PC-9 (cell line): ENCODE results near the gene KLRC2.

Experiments used
- CTCF ChIP-seq: fragments of 200-600 bp; sonication (generic); conservative IDR thresholded peaks from 2 replicates; pipeline ENCODE4 v1.6.1; 2017; ENCODE audit warnings: mixed run types, antibody characterized with exemption, mild to moderate bottlenecking, moderate library complexity
- EZH2 ChIP-seq: fragments of 200-600 bp; sonication (generic); IDR thresholded peaks from 2 replicates; pipeline ENCODE4 v1.8.0; 2017; ENCODE audit warnings: antibody characterized with exemption, low read depth

GRCh38 chr12:10388624-10389413 is 47.0 kb downstream of the KLRC2 start:
- TF ChIP-seq CTCF: no peak
- TF ChIP-seq EZH2: no peak
